ENCODE data around the gene LARP1B.

LARP1B gene

GRCh38 chr4:128168701-128169100, 107.6 kb downstream of the LARP1B start:
- Histone ChIP-seq H3K27ac (ENCODE audit: low read length) (no peak overlapping the region), H3K4me1 (ENCODE audit: control insufficient read depth, low read depth, low read length) (peaks cover 1% of the 10 kb centered on the region), H3K9ac (ENCODE audit: low read length) (no peak overlapping the region), H3K4me3 (ENCODE audit: low read length) (no peak overlapping the region), H3K36me3 (ENCODE audit: control insufficient read depth, low read depth, low read length) (no peaks in the 10 kb centered on the region), H3K9me3 (ENCODE audit: control insufficient read depth, low read depth, low read length) (no peaks in the 10 kb centered on the region), H3K27me3 (ENCODE audit: control insufficient read depth, insufficient read depth, low read length) (no peaks in the 10 kb centered on the region)

- Histone ChIP-seq H3K27me3 (ENCODE audit: control insufficient read depth, insufficient read depth, low read length) (no peaks in the 10 kb centered on the region), H3K4me3 (ENCODE audit: low read length) (no peak overlapping the region), H3K27ac (ENCODE audit: low read length) (no peak overlapping the region), H3K9ac (ENCODE audit: low read length) (no peak overlapping the region), H3K36me3 (ENCODE audit: control insufficient read depth, low read depth, low read length) (no peaks in the 10 kb centered on the region), H3K4me1 (ENCODE audit: control insufficient read depth, low read depth, low read length) (no peaks in the 10 kb centered on the region), H3K9me3 (ENCODE audit: control insufficient read depth, low read depth, low read length) (no peaks in the 10 kb centered on the region)
Measured at GRCh38 chr4:128169245-128169644, 108.1 kb downstream of the LARP1B start.

GRCh38 chr4:128176643-128177042, 115.5 kb downstream of the LARP1B start:
- H3K4me1 ChIP-seq (ENCODE audit: control insufficient read depth, low read depth, low read length), result no peaks in the 10 kb centered on the region
- no peak overlapping the region for H3K27ac ChIP-seq (ENCODE audit: low read length)
- H3K36me3 ChIP-seq (ENCODE audit: control insufficient read depth, low read depth, low read length), result peaks cover 4% of the 10 kb centered on the region
- no peaks in the 10 kb centered on the region for H3K27me3 ChIP-seq (ENCODE audit: control insufficient read depth, insufficient read depth, low read length)
- H3K9ac ChIP-seq (ENCODE audit: low read length), result no peak overlapping the region
- H3K9me3 ChIP-seq (ENCODE audit: control insufficient read depth, low read depth, low read length), result no peaks in the 10 kb centered on the region
- no peak overlapping the region for H3K4me3 ChIP-seq (ENCODE audit: low read length)

- no peak overlapping the region for H3K9ac ChIP-seq (ENCODE audit: low read length)
- no peak overlapping the region for H3K27ac ChIP-seq (ENCODE audit: low read length)
- no peaks in the 10 kb centered on the region for H3K4me1 ChIP-seq (ENCODE audit: control insufficient read depth, low read depth, low read length)
- no peak overlapping the region for H3K4me3 ChIP-seq (ENCODE audit: low read length)
- H3K36me3 ChIP-seq (ENCODE audit: control insufficient read depth, low read depth, low read length), result peaks cover 4% of the 10 kb centered on the region
- no peaks in the 10 kb centered on the region for H3K9me3 ChIP-seq (ENCODE audit: control insufficient read depth, low read depth, low read length)
- no peaks in the 10 kb centered on the region for H3K27me3 ChIP-seq (ENCODE audit: control insufficient read depth, insufficient read depth, low read length)
Measured at GRCh38 chr4:128177498-128177897, 116.4 kb downstream of the LARP1B start.

- Histone ChIP-seq H3K27ac (ENCODE audit: low read length) (no peak overlapping the region), H3K36me3 (ENCODE audit: control insufficient read depth, low read depth, low read length) (no peaks in the 10 kb centered on the region), H3K27me3 (ENCODE audit: control insufficient read depth, insufficient read depth, low read length) (no peaks in the 10 kb centered on the region), H3K4me3 (ENCODE audit: low read length) (no peak overlapping the region), H3K4me1 (ENCODE audit: control insufficient read depth, low read depth, low read length) (no peaks in the 10 kb centered on the region), H3K9ac (ENCODE audit: low read length) (no peak overlapping the region), H3K9me3 (ENCODE audit: control insufficient read depth, low read depth, low read length) (no peaks in the 10 kb centered on the region)
Measured at GRCh38 chr4:128186623-128187022, 125.5 kb downstream of the LARP1B start.

GRCh38 chr4:128191115-128191781, 130.1 kb downstream of the LARP1B start:
- Histone ChIP-seq H3K27me3 (ENCODE audit: control insufficient read depth, insufficient read depth, low read length) (no peaks in the 10 kb centered on the region), H3K36me3 (ENCODE audit: control insufficient read depth, low read depth, low read length) (no peaks in the 10 kb centered on the region), H3K4me3 (ENCODE audit: low read length) (no peak overlapping the region), H3K27ac (ENCODE audit: low read length) (no peak overlapping the region), H3K9ac (ENCODE audit: low read length) (no peak overlapping the region), H3K4me1 (ENCODE audit: control insufficient read depth, low read depth, low read length) (no peaks in the 10 kb centered on the region), H3K9me3 (ENCODE audit: control insufficient read depth, low read depth, low read length) (no peaks in the 10 kb centered on the region)

GRCh38 chr4:128220286-128221235, 159.4 kb downstream of the LARP1B start:
- no peaks in the 10 kb centered on the region for H3K27me3 ChIP-seq (ENCODE audit: control insufficient read depth, insufficient read depth, low read length)
- H3K9ac ChIP-seq (ENCODE audit: low read length), result no peak overlapping the region

GRCh38 chr4:128221586-128221985, 160.5 kb downstream of the LARP1B start:
- Histone ChIP-seq H3K27ac (ENCODE audit: low read length) (no peak overlapping the region), H3K27me3 (ENCODE audit: control insufficient read depth, insufficient read depth, low read length) (no peaks in the 10 kb centered on the region), H3K4me1 (ENCODE audit: control insufficient read depth, low read depth, low read length) (no peaks in the 10 kb centered on the region), H3K36me3 (ENCODE audit: control insufficient read depth, low read depth, low read length) (no peaks in the 10 kb centered on the region), H3K9me3 (ENCODE audit: control insufficient read depth, low read depth, low read length) (no peaks in the 10 kb centered on the region), H3K4me3 (ENCODE audit: low read length) (no peak overlapping the region), H3K9ac (ENCODE audit: low read length) (no peak overlapping the region)

More at GRCh38 chr4:128220286-128221235, 159.4 kb downstream of the LARP1B start:
- Histone ChIP-seq H3K36me3 (ENCODE audit: control insufficient read depth, low read depth, low read length) (no peaks in the 10 kb centered on the region), H3K4me1 (ENCODE audit: control insufficient read depth, low read depth, low read length) (no peaks in the 10 kb centered on the region), H3K4me3 (ENCODE audit: low read length) (no peak overlapping the region), H3K27ac (ENCODE audit: low read length) (no peak overlapping the region), H3K9me3 (ENCODE audit: control insufficient read depth, low read depth, low read length) (no peaks in the 10 kb centered on the region)

GRCh38 chr4:128225148-128225547, 164.0 kb downstream of the LARP1B start:
- H3K4me1 ChIP-seq (ENCODE audit: control insufficient read depth, low read depth, low read length), result no peaks in the 10 kb centered on the region
- no peak overlapping the region for H3K9ac ChIP-seq (ENCODE audit: low read length)
- no peaks in the 10 kb centered on the region for H3K27me3 ChIP-seq (ENCODE audit: control insufficient read depth, insufficient read depth, low read length)
- no peaks in the 10 kb centered on the region for H3K9me3 ChIP-seq (ENCODE audit: control insufficient read depth, low read depth, low read length)
- H3K27ac ChIP-seq (ENCODE audit: low read length), result no peak overlapping the region
- no peak overlapping the region for H3K4me3 ChIP-seq (ENCODE audit: low read length)
- no peaks in the 10 kb centered on the region for H3K36me3 ChIP-seq (ENCODE audit: control insufficient read depth, low read depth, low read length)

- Histone ChIP-seq H3K9ac (ENCODE audit: low read length) (no peak overlapping the region), H3K36me3 (ENCODE audit: control insufficient read depth, low read depth, low read length) (no peaks in the 10 kb centered on the region), H3K27me3 (ENCODE audit: control insufficient read depth, insufficient read depth, low read length) (no peaks in the 10 kb centered on the region), H3K4me1 (ENCODE audit: control insufficient read depth, low read depth, low read length) (no peaks in the 10 kb centered on the region), H3K4me3 (ENCODE audit: low read length) (no peak overlapping the region), H3K9me3 (ENCODE audit: control insufficient read depth, low read depth, low read length) (no peaks in the 10 kb centered on the region), H3K27ac (ENCODE audit: low read length) (no peak overlapping the region)
Measured at GRCh38 chr4:128227991-128228571, 167.0 kb downstream of the LARP1B start.

GRCh38 chr4:128228845-128229795, 168.0 kb downstream of the LARP1B start:
- H3K9me3 ChIP-seq (ENCODE audit: control insufficient read depth, low read depth, low read length), result no peaks in the 10 kb centered on the region
- H3K36me3 ChIP-seq (ENCODE audit: control insufficient read depth, low read depth, low read length), result no peaks in the 10 kb centered on the region
- no peak overlapping the region for H3K27ac ChIP-seq (ENCODE audit: low read length)
- no peak overlapping the region for H3K4me3 ChIP-seq (ENCODE audit: low read length)
- no peaks in the 10 kb centered on the region for H3K4me1 ChIP-seq (ENCODE audit: control insufficient read depth, low read depth, low read length)
- H3K9ac ChIP-seq (ENCODE audit: low read length), result no peak overlapping the region
- H3K27me3 ChIP-seq (ENCODE audit: control insufficient read depth, insufficient read depth, low read length), result no peaks in the 10 kb centered on the region

All from iPS-18a (cell line).